SK-N-SH (cell line): Measurements from ENCODE around the gene H6PD. TPM values are rescaled to one million over a fixed set of nuclear protein-coding genes. Genes with fewer than 3 reads are reported as not detected.

Source experiments
- CTCF ChIA-PET: fragments of 300-600, 350-600 bp; formaldehyde crosslinking; extraction: SDS; loops from one replicate; lab custom pipeline; 2021; lab: Yijun Ruan, JAX
- POLR2A ChIA-PET: fragments of 350-600 bp; sonication (Branson Sonifier 250); formaldehyde crosslinking; extraction: SDS; loops from one replicate; lab custom pipeline; 2020; ENCODE audit warnings: antibody characterized with exemption, inconsistent platforms; lab: Yijun Ruan, JAX
- DNase-seq: peaks from one replicate; pipeline ENCODE4 v3.0.0; 2012
- H2AFZ ChIP-seq: fragments of 200-600 bp; sonication (generic); 2 replicates; pipeline ENCODE4 v1.8.1; 2016; ENCODE audit warnings: antibody characterized with exemption, mild to moderate bottlenecking, low read depth
- H3F3A ChIP-seq: fragments of 200-600 bp; sonication (generic); replicated peaks from 2 replicates; pipeline ENCODE3; 2016; ENCODE audit warnings: antibody characterized with exemption, mild to moderate bottlenecking; ENCODE audit not compliant: insufficient read depth
- H3K27ac ChIP-seq, 2 experiments: fragments of 200-500 bp in 1 of 2; fragments of 200-600 bp in 1 of 2; sonication (Bioruptor generic) in 1 of 2; sonication (generic), shearing (Covaris generic) in 1 of 2; 2 replicates each; pipeline versions ENCODE4 v1.5.1 to v1.6.1; 2014 to 2016; ENCODE audit warnings: low read depth in 2 of 2, inconsistent platforms in 1 of 2, low read length in 1 of 2, mild to moderate bottlenecking in 1 of 2, mixed read lengths in 1 of 2
- H3K27me3 ChIP-seq: fragments of 200-600 bp; sonication (generic), shearing (Covaris generic); 2 replicates; pipeline ENCODE4 v1.6.1; 2016; ENCODE audit warnings: mixed run types; ENCODE audit not compliant: insufficient read depth
- H3K36me3 ChIP-seq, 2 experiments: fragments of 200-500 bp in 1 of 2; fragments of 200-600 bp in 1 of 2; sonication (Bioruptor generic) in 1 of 2; sonication (generic) in 1 of 2; replicated peaks in 1 of 2; 2 replicates each; pipeline versions ENCODE3 to v1.5.1; 2014 to 2016; ENCODE audit warnings: low read length in 1 of 2, mild to moderate bottlenecking in 1 of 2; ENCODE audit not compliant: insufficient read depth in 2 of 2, control insufficient read depth in 1 of 2
- H3K4me1 ChIP-seq, 2 experiments: fragments of 200-500 bp in 1 of 2; fragments of 200-600 bp in 1 of 2; sonication (Bioruptor generic) in 1 of 2; sonication (generic), shearing (Covaris generic) in 1 of 2; 2 replicates each; pipeline versions ENCODE4 v1.5.1 to v1.6.1; 2014 to 2016; ENCODE audit warnings: low read depth in 1 of 2, low read length in 1 of 2, mixed run types in 1 of 2; ENCODE audit not compliant: insufficient read depth in 2 of 2, control insufficient read depth in 1 of 2
- H3K4me2 ChIP-seq: fragments of 200-600 bp; sonication (generic), shearing (Covaris generic); 2 replicates; pipeline ENCODE4 v1.6.1; 2017; ENCODE audit warnings: mixed run types
- H3K4me3 ChIP-seq, 2 experiments: fragments of 200-500 bp in 1 of 2; fragments of 200-600 bp in 1 of 2; sonication (Bioruptor generic) in 1 of 2; sonication (generic), shearing (Covaris generic) in 1 of 2; 2 replicates each; pipeline versions ENCODE4 v1.5.1 to v1.8.1; 2014 to 2016; ENCODE audit warnings: low read depth in 2 of 2, inconsistent platforms in 1 of 2, low read length in 1 of 2, mild to moderate bottlenecking in 1 of 2, mixed read lengths in 1 of 2, moderate library complexity in 1 of 2
- H3K79me2 ChIP-seq: fragments of 200-600 bp; sonication (generic); 2 replicates; pipeline ENCODE4 v1.8.1; 2017; ENCODE audit warnings: mild to moderate bottlenecking; ENCODE audit not compliant: insufficient read depth
- H3K9ac ChIP-seq: fragments of 200-600 bp; sonication (generic); 2 replicates; pipeline ENCODE4 v1.6.1; 2017; ENCODE audit warnings: mixed run types
- H3K9me2 ChIP-seq: fragments of 200-600 bp; sonication (generic); 2 replicates; pipeline ENCODE4 v1.6.1; 2017; ENCODE audit warnings: mixed run types
- H3K9me3 ChIP-seq: fragments of 200-600 bp; sonication (generic); 2 replicates; pipeline ENCODE4 v1.6.1; 2017; ENCODE audit warnings: mixed run types, mild to moderate bottlenecking, moderate library complexity
- H4K20me1 ChIP-seq: fragments of 200-600 bp; sonication (generic); 2 replicates; pipeline ENCODE4 v1.6.1; 2017; ENCODE audit warnings: mild to moderate bottlenecking, mixed run types; ENCODE audit not compliant: insufficient read depth
- CHD2 ChIP-seq: fragments of 150-350 bp; IDR thresholded peaks from 2 replicates; pipeline ENCODE4 v1.6.1; 2018; ENCODE audit warnings: low read length; ENCODE audit not compliant: partially characterized antibody
- ELF1 ChIP-seq: IDR thresholded peaks from 2 replicates; pipeline ENCODE4 v1.4.0; 2012
- FOSL2 ChIP-seq: IDR thresholded peaks from 2 replicates; pipeline ENCODE4 v1.4.0; 2012; ENCODE audit warnings: low read depth, mild to moderate bottlenecking, moderate library complexity, borderline replicate concordance
- GABPA ChIP-seq: IDR thresholded peaks from 2 replicates; pipeline ENCODE4 v1.4.0; 2012; ENCODE audit warnings: low read depth, mild to moderate bottlenecking
- GATA2 ChIP-seq: sonication (generic); formaldehyde crosslinking; IDR thresholded peaks from 2 replicates; pipeline ENCODE4 v1.5.0; 2020; ENCODE audit warnings: mild to moderate bottlenecking, missing genetic modification reagents
- NFIC ChIP-seq: IDR thresholded peaks from 2 replicates; pipeline ENCODE4 v1.4.0; 2012; ENCODE audit warnings: borderline replicate concordance
- NRF1 ChIP-seq: IDR thresholded peaks from 2 replicates; pipeline ENCODE4 v1.6.1; 2012; ENCODE audit warnings: low read depth, mild to moderate bottlenecking, low read length
- POLR2AphosphoS5 ChIP-seq: IDR thresholded peaks from 2 replicates; pipeline ENCODE4 v1.6.1; 2012; ENCODE audit warnings: low read depth, low read length
- RCOR1 ChIP-seq: fragments of 150-350 bp; IDR thresholded peaks from 2 replicates; pipeline ENCODE4 v1.6.1; 2017; ENCODE audit warnings: antibody characterized with exemption, low read length
- RFX5 ChIP-seq: IDR thresholded peaks from 2 replicates; pipeline ENCODE4 v1.6.1; 2012; ENCODE audit warnings: mild to moderate bottlenecking, improper control_type of control experiment, low read length
- RXRA ChIP-seq: IDR thresholded peaks from 2 replicates; pipeline ENCODE4 v1.4.0; 2012; ENCODE audit warnings: low read depth, mild to moderate bottlenecking, borderline replicate concordance
- SIN3A ChIP-seq: IDR thresholded peaks from 2 replicates; pipeline ENCODE4 v1.6.1; 2012; ENCODE audit warnings: low read depth, mild to moderate bottlenecking, low read length, moderate library complexity, borderline replicate concordance
- SMC3 ChIP-seq: IDR thresholded peaks from 2 replicates; pipeline ENCODE4 v1.6.1; 2012; ENCODE audit warnings: low read depth, low read length, improper control_type of control experiment
- TCF12 ChIP-seq: IDR thresholded peaks from 2 replicates; pipeline ENCODE4 v1.4.0; 2012
- TEAD4 ChIP-seq: IDR thresholded peaks from 2 replicates; pipeline ENCODE4 v1.4.0; 2012; ENCODE audit warnings: mild to moderate bottlenecking, borderline replicate concordance; ENCODE audit not compliant: insufficient read depth
- YY1 ChIP-seq: IDR thresholded peaks from 2 replicates; pipeline ENCODE4 v1.4.0; 2012; ENCODE audit warnings: low read depth, mild to moderate bottlenecking
- WGBS: methylation state at CpG from one replicate; pipeline ENCODE4 v1.1.6; 2017; ENCODE audit warnings: low lambda C conversion rate; 5-methylcytosine and 5-hydroxymethylcytosine counted together
- polyA plus RNA-seq, 3 experiments: library from polyadenylated mRNA; depleted of rRNA; stranded (reverse); fragments of >200 nt; gene quantifications; 2 replicates each; pipeline ENCODE4 v1.2.3, GENCODE V29; 2012
- TF ChIP-seq, protein P1 (sequence below): IDR thresholded peaks from 2 replicates; pipeline ENCODE4 v1.4.0; 2012; ENCODE audit warnings: low read depth, borderline replicate concordance
- TF ChIP-seq, protein P2 (sequence below): fragments of 200-600 bp; sonication (generic); IDR thresholded peaks from 2 replicates; pipeline ENCODE4 v1.6.1; 2017; ENCODE audit warnings: antibody characterized with exemption, mild to moderate bottlenecking, moderate library complexity
- TF ChIP-seq, protein P3 (sequence below): IDR thresholded peaks from 2 replicates; pipeline ENCODE4 v1.4.0; 2012; ENCODE audit warnings: low read depth
- TF ChIP-seq, protein P4 (sequence below): fragments of 150-350 bp; IDR thresholded peaks from 2 replicates; pipeline ENCODE4 v1.6.1; 2016; ENCODE audit warnings: mild to moderate bottlenecking, low read depth, low read length

The H6PD gene
- polyA plus RNA-seq, 1 of the 3 experiments (the other 2 are of a cell fraction) = 19.1 TPM

DNA sequence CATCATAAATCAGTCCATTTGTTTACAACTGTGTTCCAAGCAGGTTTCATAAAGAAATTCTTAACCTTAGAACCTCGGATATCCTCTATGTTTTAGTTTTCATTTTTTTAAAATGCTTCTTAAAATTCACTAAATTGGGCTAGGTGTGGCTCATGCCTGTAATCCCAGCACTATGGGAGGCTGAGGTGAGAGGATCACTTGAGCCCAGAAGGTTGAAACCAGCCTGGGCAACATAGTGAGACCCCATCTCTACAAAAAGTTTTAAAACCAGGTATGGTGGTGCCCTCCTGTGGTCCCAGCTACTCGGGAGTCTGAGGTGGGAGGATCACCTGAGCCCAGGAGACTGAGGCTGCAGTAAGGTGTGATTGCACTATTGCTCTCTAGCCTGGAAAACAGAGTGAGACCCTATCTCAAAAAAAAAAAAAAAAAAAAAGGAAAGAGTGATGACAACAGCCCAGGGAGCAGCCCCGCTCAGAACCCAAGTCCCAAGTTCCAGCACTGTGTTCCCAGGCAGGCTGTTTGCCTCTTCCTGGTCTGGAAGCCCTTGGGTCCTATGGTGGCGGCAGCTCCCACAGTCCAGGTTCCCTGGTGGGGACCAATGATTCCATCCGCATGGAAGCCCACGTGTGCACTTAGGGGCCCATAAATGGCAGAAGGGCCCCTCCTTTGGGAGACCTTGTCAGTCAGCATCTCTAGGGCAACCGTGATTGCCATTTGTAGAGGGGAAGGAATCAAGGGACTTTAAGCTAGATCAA is 33.4 kb downstream of the H6PD start:
- Histone ChIP-seq H3F3A (no peaks in the 10 kb centered on the region), H3K9ac (no peak overlapping the region), H3K27ac (no peak overlapping the region), H4K20me1 (no peaks in the 10 kb centered on the region), H3K27me3 (no peaks in the 10 kb centered on the region), H3K4me1 (peaks cover 0 to 3% of the 10 kb centered on the region in 2 experiments; a peak in 1 of 4 replicates), H3K79me2 (no peaks in the 10 kb centered on the region), H2AFZ (no peak overlapping the region), H3K9me3 (no peaks in the 10 kb centered on the region), H3K9me2 (no peaks in the 10 kb centered on the region), H3K36me3 (peaks cover 0 to 33% of the 10 kb centered on the region in 2 experiments), H3K4me2 (no peak overlapping the region), H3K4me3 (no peak overlapping the region)
- ChIA-PET POLR2A (no interaction called here), CTCF (interaction anchor here (0.9 to 7.9 kb wide), 17 partner anchors 11 to 358 kb away, joined by 3 to 156 read pairs (median 8); no protein-coding TSS in a partner anchor)
- no peak for TF ChIP-seq POLR2AphosphoS5
- no peak for TF ChIP-seq ELF1
- no peak for TF ChIP-seq RXRA
- no peak for TF ChIP-seq RFX5
- no peak for TF ChIP-seq TEAD4
- TF ChIP-seq, protein P1, sequence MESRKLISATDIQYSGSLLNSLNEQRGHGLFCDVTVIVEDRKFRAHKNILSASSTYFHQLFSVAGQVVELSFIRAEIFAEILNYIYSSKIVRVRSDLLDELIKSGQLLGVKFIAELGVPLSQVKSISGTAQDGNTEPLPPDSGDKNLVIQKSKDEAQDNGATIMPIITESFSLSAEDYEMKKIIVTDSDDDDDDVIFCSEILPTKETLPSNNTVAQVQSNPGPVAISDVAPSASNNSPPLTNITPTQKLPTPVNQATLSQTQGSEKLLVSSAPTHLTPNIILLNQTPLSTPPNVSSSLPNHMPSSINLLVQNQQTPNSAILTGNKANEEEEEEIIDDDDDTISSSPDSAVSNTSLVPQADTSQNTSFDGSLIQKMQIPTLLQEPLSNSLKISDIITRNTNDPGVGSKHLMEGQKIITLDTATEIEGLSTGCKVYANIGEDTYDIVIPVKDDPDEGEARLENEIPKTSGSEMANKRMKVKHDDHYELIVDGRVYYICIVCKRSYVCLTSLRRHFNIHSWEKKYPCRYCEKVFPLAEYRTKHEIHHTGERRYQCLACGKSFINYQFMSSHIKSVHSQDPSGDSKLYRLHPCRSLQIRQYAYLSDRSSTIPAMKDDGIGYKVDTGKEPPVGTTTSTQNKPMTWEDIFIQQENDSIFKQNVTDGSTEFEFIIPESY = no peak
- TF ChIP-seq TCF12 = no peak
- DNase-seq = no peak
- WGBS = 91% methylated on average over 4 of the region's 7 CpGs

DNA sequence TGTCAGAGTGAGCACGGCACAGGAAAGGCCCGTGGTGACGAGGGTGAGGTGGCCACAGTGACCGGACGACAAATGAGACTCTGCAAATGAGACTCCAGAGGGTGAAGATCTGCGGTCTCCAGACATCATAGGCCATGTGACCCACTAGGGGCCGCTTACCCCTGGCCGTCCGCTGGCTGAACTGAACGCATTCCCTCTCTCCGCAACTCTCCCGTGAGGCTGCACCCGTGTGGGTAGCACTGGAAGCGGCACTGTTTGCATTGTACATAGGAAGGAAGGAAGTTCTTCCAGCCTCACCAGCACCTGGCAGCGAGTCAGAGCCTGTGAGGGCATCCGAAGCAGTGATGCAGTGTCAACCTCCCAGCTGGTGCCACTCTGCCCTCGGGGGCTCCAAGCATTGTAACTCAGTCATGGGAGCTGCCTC is 34.5 kb downstream of the H6PD start:
- ChIA-PET POLR2A (no interaction called here), CTCF (interaction anchor here (0.9 to 7.9 kb wide), 7 partner anchors 12 to 357 kb away, joined by 3 to 156 read pairs (median 4); no protein-coding TSS in a partner anchor)
- H3K9ac ChIP-seq = no peak overlapping the region
- no peaks in the 10 kb centered on the region for H3K9me2 ChIP-seq
- H2AFZ ChIP-seq = no peak overlapping the region
- no peaks in the 10 kb centered on the region for H3K9me3 ChIP-seq
- H3K36me3 ChIP-seq = peaks cover 0 to 23% of the 10 kb centered on the region in 2 experiments
- H3K4me1 ChIP-seq = peaks cover 0 to 3% of the 10 kb centered on the region in 2 experiments; a peak in 1 of 4 replicates
- no peaks in the 10 kb centered on the region for H3K79me2 ChIP-seq
- no peaks in the 10 kb centered on the region for H4K20me1 ChIP-seq
- TF ChIP-seq, protein P2, sequence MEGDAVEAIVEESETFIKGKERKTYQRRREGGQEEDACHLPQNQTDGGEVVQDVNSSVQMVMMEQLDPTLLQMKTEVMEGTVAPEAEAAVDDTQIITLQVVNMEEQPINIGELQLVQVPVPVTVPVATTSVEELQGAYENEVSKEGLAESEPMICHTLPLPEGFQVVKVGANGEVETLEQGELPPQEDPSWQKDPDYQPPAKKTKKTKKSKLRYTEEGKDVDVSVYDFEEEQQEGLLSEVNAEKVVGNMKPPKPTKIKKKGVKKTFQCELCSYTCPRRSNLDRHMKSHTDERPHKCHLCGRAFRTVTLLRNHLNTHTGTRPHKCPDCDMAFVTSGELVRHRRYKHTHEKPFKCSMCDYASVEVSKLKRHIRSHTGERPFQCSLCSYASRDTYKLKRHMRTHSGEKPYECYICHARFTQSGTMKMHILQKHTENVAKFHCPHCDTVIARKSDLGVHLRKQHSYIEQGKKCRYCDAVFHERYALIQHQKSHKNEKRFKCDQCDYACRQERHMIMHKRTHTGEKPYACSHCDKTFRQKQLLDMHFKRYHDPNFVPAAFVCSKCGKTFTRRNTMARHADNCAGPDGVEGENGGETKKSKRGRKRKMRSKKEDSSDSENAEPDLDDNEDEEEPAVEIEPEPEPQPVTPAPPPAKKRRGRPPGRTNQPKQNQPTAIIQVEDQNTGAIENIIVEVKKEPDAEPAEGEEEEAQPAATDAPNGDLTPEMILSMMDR = no peak
- TF ChIP-seq RFX5 = no peak
- TF ChIP-seq FOSL2 = no peak
- no peak for TF ChIP-seq NFIC
- TF ChIP-seq NRF1 = no peak
- no peak for TF ChIP-seq YY1
- TF ChIP-seq, protein P3, sequence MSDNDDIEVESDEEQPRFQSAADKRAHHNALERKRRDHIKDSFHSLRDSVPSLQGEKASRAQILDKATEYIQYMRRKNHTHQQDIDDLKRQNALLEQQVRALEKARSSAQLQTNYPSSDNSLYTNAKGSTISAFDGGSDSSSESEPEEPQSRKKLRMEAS = no peak
- TF ChIP-seq CHD2 = no peak
- no peak for TF ChIP-seq TEAD4
- TF ChIP-seq SIN3A = no peak
- no peak for TF ChIP-seq GATA2 (CRISPR knock-in tag)
- TF ChIP-seq SMC3 = no peak
- TF ChIP-seq GABPA = no peak
- TF ChIP-seq, protein P4, sequence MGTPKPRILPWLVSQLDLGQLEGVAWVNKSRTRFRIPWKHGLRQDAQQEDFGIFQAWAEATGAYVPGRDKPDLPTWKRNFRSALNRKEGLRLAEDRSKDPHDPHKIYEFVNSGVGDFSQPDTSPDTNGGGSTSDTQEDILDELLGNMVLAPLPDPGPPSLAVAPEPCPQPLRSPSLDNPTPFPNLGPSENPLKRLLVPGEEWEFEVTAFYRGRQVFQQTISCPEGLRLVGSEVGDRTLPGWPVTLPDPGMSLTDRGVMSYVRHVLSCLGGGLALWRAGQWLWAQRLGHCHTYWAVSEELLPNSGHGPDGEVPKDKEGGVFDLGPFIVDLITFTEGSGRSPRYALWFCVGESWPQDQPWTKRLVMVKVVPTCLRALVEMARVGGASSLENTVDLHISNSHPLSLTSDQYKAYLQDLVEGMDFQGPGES = no peak
- TF ChIP-seq RCOR1 = no peak
- H3K4me2 ChIP-seq = no peak overlapping the region
- no peaks in the 10 kb centered on the region for H3K27me3 ChIP-seq
- 83% methylated on average over 10 of the region's 17 CpGs for WGBS
- no peak overlapping the region for H3K27ac ChIP-seq
- DNase-seq = no peak
- H3K4me3 ChIP-seq = no peak overlapping the region
- H3F3A ChIP-seq = peaks cover 4% of the 10 kb centered on the region
